GM21360 (cell line): ENCODE data around the gene RRAD.

Experiments
- ATAC-seq: cut with Tn5 transposase; IDR thresholded peaks from one replicate; pipeline ENCODE4 v1.9.1; 2021; ENCODE audit warnings: mild to moderate bottlenecking, moderate library complexity; ENCODE audit not compliant: unreplicated experiment

RRAD gene

GRCh38 chr16:66919569-66920298 lies 5.6 kb downstream of the RRAD start:
- no peak for ATAC-seq

- ATAC-seq, result no peak
Observed at GRCh38 chr16:66918803-66919568, 6.3 kb downstream of the RRAD start, which contains the start of gene CDH16. Gene CDH16 (minus strand): TSS chr16:66918885. CDS start chr16:66918065, 820 bp downstream.

GRCh38 chr16:66918355-66918754 lies 7.0 kb downstream of the RRAD start:
- ATAC-seq, result no peak

DNA sequence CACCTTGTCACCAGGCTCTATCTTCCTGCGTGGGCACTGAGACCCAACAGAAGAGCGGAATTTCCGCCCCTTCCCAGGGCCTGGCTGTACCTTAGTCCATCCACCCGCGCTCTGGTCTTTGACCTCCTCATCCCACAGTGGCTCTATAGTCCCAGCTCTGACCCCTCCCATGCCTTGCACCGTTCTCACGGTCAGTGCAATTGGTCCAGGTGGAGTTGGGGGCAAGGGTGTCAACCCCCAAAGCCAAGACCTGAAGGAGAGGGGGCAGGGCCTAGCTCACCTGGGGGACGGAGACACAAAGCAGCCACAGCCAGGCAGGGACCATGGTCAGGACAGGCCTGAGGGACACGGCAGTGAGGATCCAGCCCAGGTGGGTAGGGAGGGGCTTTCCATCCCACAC lies 7.6 kb downstream of the RRAD start:
- no peak for ATAC-seq

DNA sequence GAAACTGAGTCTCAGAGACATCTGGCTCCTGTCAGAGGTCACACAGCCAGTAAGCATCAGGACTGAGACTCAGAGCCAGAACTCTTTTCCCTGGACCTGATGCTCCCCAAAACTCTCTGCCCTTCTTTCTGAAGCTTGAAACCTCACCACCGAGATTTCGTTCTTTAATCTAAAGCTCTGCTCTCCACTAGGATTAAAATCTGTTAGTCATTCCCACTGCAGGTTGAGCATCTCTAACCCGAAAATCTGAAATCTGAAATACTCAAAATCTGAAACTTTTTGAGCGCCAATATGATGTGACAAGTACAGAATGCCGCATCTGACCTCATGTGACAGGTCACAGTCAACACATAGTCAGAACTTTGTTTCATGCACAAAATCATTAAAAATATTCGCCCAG lies 8.8 kb downstream of the RRAD start:
- ATAC-seq, result no peak

GRCh38 chr16:66915041-66915440 lies 10.3 kb downstream of the RRAD start:
- no peak for ATAC-seq

- ATAC-seq, result no peak
Observed at GRCh38 chr16:66914541-66914940, 10.8 kb downstream of the RRAD start.

DNA sequence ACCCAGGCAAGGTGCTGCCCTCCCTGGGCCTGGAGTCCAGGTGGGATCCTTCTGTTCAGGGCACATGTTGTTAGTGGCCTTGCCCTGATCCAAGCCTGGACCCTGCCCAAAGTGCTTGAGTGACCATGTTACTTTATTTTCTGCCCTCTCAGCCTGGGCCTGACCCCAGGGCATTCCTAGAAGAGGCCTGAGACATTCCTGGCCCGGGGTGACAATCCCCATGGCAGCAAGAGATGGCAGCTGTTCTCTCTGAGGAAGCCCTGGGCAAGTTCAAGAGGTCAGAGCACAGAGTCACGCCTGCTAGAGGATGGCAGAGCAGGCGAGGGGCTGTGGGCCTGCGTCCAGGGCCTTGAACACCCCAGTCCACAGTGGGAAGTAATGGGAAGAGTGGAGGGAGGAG lies 11.6 kb downstream of the RRAD start:
- no peak for ATAC-seq

GRCh38 chr16:66913081-66913480 lies 12.3 kb downstream of the RRAD start:
- ATAC-seq, result no peak

- no peak for ATAC-seq
Observed at GRCh38 chr16:66911801-66912200, 13.5 kb downstream of the RRAD start.

DNA sequence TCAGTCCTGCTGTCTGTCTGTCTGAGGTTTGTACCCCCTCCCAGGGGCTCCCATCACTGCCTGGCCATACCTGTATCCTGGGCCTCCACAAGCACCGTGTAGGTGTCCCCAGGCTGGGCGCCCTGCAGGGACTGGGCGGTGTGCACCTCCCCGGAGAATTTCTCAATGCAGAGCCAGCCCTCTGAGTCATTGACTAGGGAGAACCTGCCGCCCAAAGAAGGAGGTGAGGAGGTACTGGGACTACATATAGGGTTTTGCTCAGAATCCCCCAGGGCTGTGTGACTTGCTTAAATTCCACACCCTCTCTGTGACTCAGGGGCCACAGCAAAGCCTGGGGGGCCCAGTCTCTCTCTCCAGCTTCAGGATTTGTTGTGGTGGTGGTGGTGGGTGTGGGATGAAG lies 14.2 kb downstream of the RRAD start:
- ATAC-seq, result no peak

GRCh38 chr16:66910175-66910940 lies 15.0 kb downstream of the RRAD start:
- ATAC-seq, result no peak

DNA sequence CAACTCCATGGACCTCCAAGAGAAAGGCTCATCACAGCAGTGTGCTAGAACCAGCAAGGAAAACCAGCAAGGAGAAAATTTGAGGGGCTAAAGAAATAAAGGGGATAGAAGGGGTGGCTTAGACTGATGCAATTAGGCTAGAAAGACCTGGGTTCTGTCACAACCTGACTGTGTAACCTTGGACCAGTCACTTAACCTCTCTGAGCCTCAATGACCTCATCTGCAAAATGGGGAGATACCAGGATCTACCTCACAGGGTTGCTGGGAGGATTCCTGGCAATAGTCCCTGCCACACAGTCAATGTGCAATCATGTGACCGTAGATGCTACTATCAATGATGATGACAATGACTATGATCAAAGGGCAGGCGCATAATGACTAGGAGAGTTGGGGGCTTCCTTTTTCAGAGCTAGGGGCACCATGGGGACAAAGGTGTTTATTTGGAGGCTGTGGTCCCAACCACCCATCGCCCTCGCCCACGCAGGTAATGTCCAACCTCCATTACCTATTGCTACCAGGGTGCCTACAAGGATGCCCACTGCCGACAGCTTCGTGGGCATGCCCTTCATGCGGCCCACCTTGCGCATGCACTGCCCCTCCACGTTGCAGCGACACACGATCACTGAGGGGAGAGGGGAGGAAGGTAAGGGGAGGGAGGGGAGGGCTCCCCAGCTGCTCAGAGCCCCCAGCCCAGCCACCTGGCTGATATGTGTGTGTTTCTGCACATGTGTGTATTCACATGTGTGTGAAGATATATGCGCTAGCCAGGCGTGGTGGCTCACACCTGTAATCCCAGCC lies 16.4 kb downstream of the RRAD start:
- no peak for ATAC-seq

GRCh38 chr16:66908116-66908515 lies 17.2 kb downstream of the RRAD start:
- ATAC-seq, result no peak

- no peak for ATAC-seq
Observed at GRCh38 chr16:66906916-66907836, 18.2 kb downstream of the RRAD start.

- no peak for ATAC-seq
Observed at GRCh38 chr16:66905633-66906539, 19.4 kb downstream of the RRAD start.

DNA sequence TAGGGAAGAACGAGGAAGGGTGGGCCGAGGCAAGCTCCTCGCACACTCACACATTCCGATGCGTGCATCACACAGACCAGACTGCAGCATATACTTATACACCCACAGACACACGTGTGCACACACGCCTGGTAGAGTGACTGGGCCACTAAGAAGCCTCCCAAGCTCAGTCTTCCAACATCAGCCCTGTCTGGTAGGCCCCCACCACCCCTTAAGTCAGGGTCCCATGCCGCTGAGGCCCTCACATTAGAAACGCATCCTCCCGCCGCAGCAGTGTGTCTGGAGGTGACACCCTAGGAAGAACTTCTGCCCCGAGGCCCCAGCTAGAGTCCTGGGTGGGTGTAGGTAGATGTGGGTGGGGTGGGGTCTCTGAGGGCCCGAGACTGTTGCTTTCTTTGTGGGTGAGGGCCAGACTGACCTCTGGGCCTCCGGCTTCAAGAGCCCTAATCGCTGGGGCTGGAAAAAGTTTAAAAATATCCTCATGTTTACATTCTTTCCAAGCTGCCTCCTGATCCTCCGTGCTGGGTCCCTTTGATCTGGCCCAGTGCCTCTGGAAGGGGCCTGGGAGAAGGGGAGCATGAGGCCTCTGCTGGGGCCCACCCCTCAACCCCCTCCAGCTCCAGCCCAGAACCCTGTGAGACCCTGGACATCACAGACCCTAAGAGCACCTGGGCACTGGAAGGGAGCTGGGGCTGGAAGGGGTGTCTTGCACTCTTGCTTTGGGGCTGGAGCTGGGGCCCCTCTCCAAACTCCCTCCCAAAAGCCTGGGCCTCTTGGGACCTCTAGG lies 20.3 kb downstream of the RRAD start:
- no peak for ATAC-seq

DNA sequence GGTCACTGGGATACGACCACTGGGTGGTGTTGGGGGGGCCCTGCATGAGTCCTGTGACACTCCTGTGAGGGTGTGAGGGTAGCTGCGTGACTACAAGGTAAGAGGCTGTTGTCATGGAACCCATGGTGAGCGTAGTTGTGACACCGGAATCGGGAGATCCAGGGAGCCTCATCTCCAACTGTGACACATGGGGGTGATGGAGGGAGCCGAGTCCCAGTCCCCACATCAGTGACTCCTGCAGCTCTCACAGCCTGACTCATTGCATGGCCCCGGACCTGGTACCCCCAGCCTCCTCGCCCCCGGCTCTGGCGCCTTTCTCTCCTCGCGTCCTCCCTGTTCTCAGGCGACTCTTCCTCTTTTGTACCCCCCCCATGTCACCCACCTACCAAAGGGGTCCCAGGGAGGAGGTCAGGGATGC lies 20.9 kb downstream of the RRAD start:
- no peak for ATAC-seq
